Calu3 (cell line): Measurements from ENCODE around the gene MRPL21. TPM values are rescaled to one million over a fixed set of nuclear protein-coding genes. Genes with fewer than 3 reads are reported as not detected.
A peak's percentile ranks its signal among the peaks of the same experiment; 100 is the strongest.

Experiments used
- BruUV-seq: library from RNA; stranded (reverse); fragments of 400-500 nt; replicated peaks from 2 replicates; lab custom pipeline; 2021; lab: Mats Ljungman, UMichigan
- CTCF ChIA-PET: fragments of 300-600 bp; sonication (Branson Sonifier 250); formaldehyde crosslinking; loops from one replicate; lab custom pipeline; 2022; ENCODE audit warnings: antibody characterized with exemption; lab: Charles Lee
- DNase-seq: peaks from one replicate; pipeline ENCODE4 v3.0.0; 2022
- H3K27ac Mint-ChIP-seq: one replicate; pipeline ENCODE4 v1.8.0; 2022; ENCODE audit warnings: mixed read lengths; ENCODE audit not compliant: unreplicated experiment
- H3K27me3 Mint-ChIP-seq: one replicate; pipeline ENCODE4 v1.8.0; 2022; ENCODE audit warnings: mixed read lengths; ENCODE audit not compliant: unreplicated experiment
- H3K36me3 Mint-ChIP-seq: one replicate; pipeline ENCODE4 v1.8.0; 2022; ENCODE audit warnings: mild to moderate bottlenecking, moderate library complexity, mixed read lengths; ENCODE audit not compliant: insufficient read depth, unreplicated experiment
- H3K4me1 Mint-ChIP-seq: one replicate; pipeline ENCODE4 v1.8.0; 2022; ENCODE audit warnings: mild to moderate bottlenecking, low read depth, mixed read lengths; ENCODE audit not compliant: unreplicated experiment
- H3K4me3 Mint-ChIP-seq: one replicate; pipeline ENCODE4 v1.8.0; 2022; ENCODE audit warnings: mild to moderate bottlenecking, low read depth, moderate library complexity, mixed read lengths; ENCODE audit not compliant: unreplicated experiment
- H3K9me3 Mint-ChIP-seq: one replicate; pipeline ENCODE4 v1.8.0; 2022; ENCODE audit warnings: low read depth, mixed read lengths; ENCODE audit not compliant: unreplicated experiment
- intact Hi-C: fragments of 100-400 bp; cut with micrococcal nuclease; formaldehyde crosslinking; loops from one replicate; pipeline ENCODE4 v1.10.0; 2022; ENCODE audit not compliant: unreplicated experiment
- total RNA-seq: library from RNA; stranded (reverse); gene quantifications from 2 replicates; pipeline ENCODE4 v1.2.3, GENCODE V29; 2022
- TF ChIP-seq, protein P1 (sequence below): fragments of 200-600 bp; IDR thresholded peaks from one replicate; pipeline ENCODE4 v1.8.0; 2022; ENCODE audit warnings: antibody characterized with exemption; ENCODE audit not compliant: unreplicated experiment

Gene MRPL21
- total RNA-seq, 1 experiment from 2014 or later = 79.7 TPM

DNA sequence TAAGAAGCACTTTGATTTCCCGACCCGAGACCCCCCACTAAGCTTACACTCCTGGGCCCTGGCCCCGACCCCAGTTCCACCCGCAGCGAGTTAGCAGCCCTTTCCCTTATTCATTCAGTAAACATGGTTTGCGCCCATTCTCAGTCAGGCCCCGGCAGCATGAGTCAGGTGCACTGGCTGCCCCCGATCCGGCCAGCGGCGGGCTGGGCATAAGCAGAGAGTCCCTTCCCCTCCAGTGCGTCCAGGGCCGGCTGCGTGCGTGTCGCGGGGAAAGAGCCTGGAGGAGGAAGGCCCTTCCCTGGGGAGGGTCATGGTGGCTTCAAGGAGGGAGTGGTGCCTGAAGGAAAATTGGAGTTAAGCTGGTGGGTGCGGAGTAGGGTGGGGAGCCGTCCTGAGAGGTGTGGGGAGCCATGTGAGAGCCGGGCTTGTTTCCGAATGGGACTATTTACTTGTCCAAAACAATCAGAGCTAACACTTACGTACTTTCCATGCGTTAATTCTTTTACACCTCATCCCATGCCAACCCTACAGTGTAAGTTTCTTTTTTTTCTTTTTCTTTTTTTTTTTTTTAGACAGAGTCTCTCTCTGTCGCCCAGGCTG is 716 bp upstream of the MRPL21 start:
- Mint-ChIP-seq H3K27me3 (no peaks in the 10 kb centered on the region), H3K4me3 (peak overlapping the region; percentile 100), H3K4me1 (peaks cover 33% of the 10 kb centered on the region), H3K27ac (peak overlapping the region; percentile 97), H3K36me3 (peaks cover 32% of the 10 kb centered on the region), H3K9me3 (no peaks in the 10 kb centered on the region)
- peak; percentile 27 for DNase-seq
- CTCF ChIA-PET = interaction anchor here (1.0 kb wide), 1 partner anchor 140 kb away, joined by 4 read pairs; no protein-coding TSS in a partner anchor
- TF ChIP-seq, protein P1, sequence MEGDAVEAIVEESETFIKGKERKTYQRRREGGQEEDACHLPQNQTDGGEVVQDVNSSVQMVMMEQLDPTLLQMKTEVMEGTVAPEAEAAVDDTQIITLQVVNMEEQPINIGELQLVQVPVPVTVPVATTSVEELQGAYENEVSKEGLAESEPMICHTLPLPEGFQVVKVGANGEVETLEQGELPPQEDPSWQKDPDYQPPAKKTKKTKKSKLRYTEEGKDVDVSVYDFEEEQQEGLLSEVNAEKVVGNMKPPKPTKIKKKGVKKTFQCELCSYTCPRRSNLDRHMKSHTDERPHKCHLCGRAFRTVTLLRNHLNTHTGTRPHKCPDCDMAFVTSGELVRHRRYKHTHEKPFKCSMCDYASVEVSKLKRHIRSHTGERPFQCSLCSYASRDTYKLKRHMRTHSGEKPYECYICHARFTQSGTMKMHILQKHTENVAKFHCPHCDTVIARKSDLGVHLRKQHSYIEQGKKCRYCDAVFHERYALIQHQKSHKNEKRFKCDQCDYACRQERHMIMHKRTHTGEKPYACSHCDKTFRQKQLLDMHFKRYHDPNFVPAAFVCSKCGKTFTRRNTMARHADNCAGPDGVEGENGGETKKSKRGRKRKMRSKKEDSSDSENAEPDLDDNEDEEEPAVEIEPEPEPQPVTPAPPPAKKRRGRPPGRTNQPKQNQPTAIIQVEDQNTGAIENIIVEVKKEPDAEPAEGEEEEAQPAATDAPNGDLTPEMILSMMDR = no peak
- intact Hi-C loops = no loop called here
- BruUV-seq = TSS peak; percentile 46

DNA sequence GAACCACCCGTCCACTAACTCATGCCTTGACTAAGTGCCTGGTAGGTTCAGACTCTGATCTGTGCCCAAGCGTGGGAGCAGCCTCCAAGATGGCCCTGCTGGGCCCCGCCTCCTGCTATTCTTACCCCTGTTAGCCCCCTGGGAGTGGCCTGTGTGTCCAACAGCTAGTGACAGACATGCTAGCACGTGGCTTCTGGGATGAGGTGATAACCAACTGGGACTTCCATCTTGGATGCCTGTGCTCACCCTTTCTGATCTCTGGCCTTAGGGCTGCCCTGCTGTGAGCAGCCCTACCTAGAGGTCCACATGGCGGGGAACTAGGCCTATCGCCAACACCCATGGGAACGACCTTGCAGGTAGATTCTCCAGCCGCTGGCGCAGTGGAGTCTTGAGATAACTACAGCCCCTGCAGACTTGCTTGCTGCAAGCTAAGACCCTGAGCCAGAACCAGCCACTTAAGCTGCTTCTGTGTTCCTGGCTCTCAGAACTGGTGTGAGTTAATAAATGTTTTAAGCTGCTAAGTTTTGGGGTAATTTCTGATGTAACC is 2.7 kb downstream of the MRPL21 start:
- TF ChIP-seq, protein P1 = no peak
- no peaks in the 10 kb centered on the region for H3K9me3 Mint-ChIP-seq
- H3K4me1 Mint-ChIP-seq = peaks cover 33% of the 10 kb centered on the region
- peaks cover 35% of the 10 kb centered on the region for H3K36me3 Mint-ChIP-seq
- BruUV-seq = no TSS peak
- intact Hi-C loops = no loop called here
- H3K27me3 Mint-ChIP-seq = no peaks in the 10 kb centered on the region
- no peak overlapping the region for H3K4me3 Mint-ChIP-seq
- CTCF ChIA-PET = no interaction called here
- no peak for DNase-seq
- H3K27ac Mint-ChIP-seq = no peak overlapping the region

GRCh38 chr11:68897441-68897840 is 6.2 kb downstream of the MRPL21 start:
- CTCF ChIA-PET = no interaction called here
- H3K9me3 Mint-ChIP-seq = no peaks in the 10 kb centered on the region
- H3K4me3 Mint-ChIP-seq = no peak overlapping the region
- no TSS peak for BruUV-seq
- no peak for DNase-seq
- no peaks in the 10 kb centered on the region for H3K27me3 Mint-ChIP-seq
- TF ChIP-seq, protein P1 = no peak
- peaks cover 11% of the 10 kb centered on the region for H3K4me1 Mint-ChIP-seq
- H3K27ac Mint-ChIP-seq = no peak overlapping the region
- peaks cover 22% of the 10 kb centered on the region for H3K36me3 Mint-ChIP-seq
- intact Hi-C loops = no loop called here

GRCh38 chr11:68896171-68896959 is 7.3 kb downstream of the MRPL21 start:
- no peak overlapping the region for H3K4me3 Mint-ChIP-seq
- intact Hi-C loops = no loop called here
- no peak overlapping the region for H3K27ac Mint-ChIP-seq
- H3K9me3 Mint-ChIP-seq = no peaks in the 10 kb centered on the region
- H3K4me1 Mint-ChIP-seq = peaks cover under 1% of the 10 kb centered on the region
- no peaks in the 10 kb centered on the region for H3K27me3 Mint-ChIP-seq
- TF ChIP-seq, protein P1 = no peak
- no TSS peak for BruUV-seq
- peaks cover 22% of the 10 kb centered on the region for H3K36me3 Mint-ChIP-seq
- CTCF ChIA-PET = no interaction called here
- no peak for DNase-seq
